ENCODE results near the gene ZNF429.

GRCh38 chr19:21466627-21467026 lies 38.8 kb upstream of the ZNF429 start:
- no peak for TF ChIP-seq POLR2A (IDR thresholded peaks at IDR 0.05)
- no peak for TF ChIP-seq CTCF (IDR thresholded peaks at IDR 0.05)

All from adrenal gland (tissue), 5 donors.